WTC11 (cell line): Measurements from ENCODE around the gene AKAP3. TPM values are rescaled to one million over a fixed set of nuclear protein-coding genes. Genes with fewer than 3 reads are reported as not detected.

Experiments used
- ATAC-seq: fragments of 200-7000 bp; cut with Tn5 transposase; 2 replicates; pipeline ENCODE4 v1.10.0; 2021; ENCODE audit warnings: mild to moderate bottlenecking, moderate library complexity
- CTCF ChIA-PET: fragments of 300-600 bp; sonication (Branson Sonifier 250); formaldehyde crosslinking; loops from one replicate; lab custom pipeline; 2021; ENCODE audit warnings: antibody characterized with exemption; lab: Charles Lee
- POLR2A ChIA-PET: fragments of 350-600 bp; sonication (Branson Sonifier 250); formaldehyde crosslinking; loops from one replicate; lab custom pipeline; 2021; ENCODE audit warnings: antibody characterized with exemption; lab: Charles Lee
- DNase-seq: peaks from one replicate; pipeline ENCODE4 v3.0.0; 2021; ENCODE audit warnings: low spot score
- H3K27ac Mint-ChIP-seq: 2 replicates; pipeline ENCODE4 v1.8.0; 2021; ENCODE audit warnings: mixed read lengths
- H3K27me3 Mint-ChIP-seq: 2 replicates; pipeline ENCODE4 v1.8.0; 2021; ENCODE audit warnings: low read depth, mild to moderate bottlenecking, moderate library complexity, mixed read lengths
- H3K36me3 Mint-ChIP-seq: 2 replicates; pipeline ENCODE4 v1.8.0; 2021; ENCODE audit warnings: mixed read lengths
- H3K4me1 Mint-ChIP-seq: 2 replicates; pipeline ENCODE4 v1.8.0; 2022; ENCODE audit warnings: mixed read lengths
- H3K4me3 Mint-ChIP-seq: 2 replicates; pipeline ENCODE4 v1.8.0; 2021; ENCODE audit warnings: mild to moderate bottlenecking, moderate library complexity, mixed read lengths
- H3K9me3 Mint-ChIP-seq: 2 replicates; pipeline ENCODE4 v1.8.0; 2021; ENCODE audit warnings: mixed read lengths
- CBFB ChIP-seq: sonication (generic); formaldehyde crosslinking; IDR thresholded peaks from 2 replicates; pipeline ENCODE4 v1.8.1; 2022; ENCODE audit warnings: mild to moderate bottlenecking, low read depth, missing genetic modification reagents
- CREM ChIP-seq: sonication (generic); formaldehyde crosslinking; IDR thresholded peaks from 2 replicates; pipeline ENCODE4 v1.8.1; 2022; ENCODE audit warnings: mild to moderate bottlenecking, missing genetic modification reagents, moderate library complexity
- ETV6 ChIP-seq: sonication (generic); formaldehyde crosslinking; IDR thresholded peaks from 2 replicates; pipeline ENCODE4 v1.8.1; 2022; ENCODE audit warnings: mild to moderate bottlenecking, missing genetic modification reagents
- FOXK1 ChIP-seq: sonication (generic); formaldehyde crosslinking; IDR thresholded peaks from 2 replicates; pipeline ENCODE4 v1.8.0; 2022; ENCODE audit warnings: mild to moderate bottlenecking, moderate library complexity, missing genetic modification reagents
- GRHL2 ChIP-seq: fragments of 250-450 bp; sonication (Bioruptor Pico); IDR thresholded peaks from 2 replicates; pipeline ENCODE4 v1.8.0; 2022; ENCODE audit warnings: mild to moderate bottlenecking, moderate library complexity; ENCODE audit not compliant: insufficient replicate concordance, severe bottlenecking
- HMGA2 ChIP-seq: fragments of 250-450 bp; sonication (Bioruptor Pico); IDR thresholded peaks from 2 replicates; pipeline ENCODE4 v1.4.0; 2021; ENCODE audit warnings: mild to moderate bottlenecking, moderate library complexity
- KAT7 ChIP-seq: sonication (generic); formaldehyde crosslinking; IDR thresholded peaks from 2 replicates; pipeline ENCODE4 v1.8.1; 2023; ENCODE audit warnings: missing genetic modification reagents, mild to moderate bottlenecking, borderline replicate concordance
- MYBL2 ChIP-seq: sonication (generic); formaldehyde crosslinking; IDR thresholded peaks from 2 replicates; pipeline ENCODE4 v1.8.1; 2023; ENCODE audit warnings: mild to moderate bottlenecking, moderate library complexity, missing genetic modification reagents
- NFE2L1 ChIP-seq: sonication (generic); formaldehyde crosslinking; IDR thresholded peaks from 2 replicates; pipeline ENCODE4 v1.8.1; 2023; ENCODE audit warnings: missing genetic modification reagents
- NFYB ChIP-seq: sonication (generic); formaldehyde crosslinking; conservative IDR thresholded peaks from 2 replicates; pipeline ENCODE4 v1.8.0; 2022; ENCODE audit warnings: low read depth, missing genetic modification reagents
- NR2C2 ChIP-seq: sonication (generic); formaldehyde crosslinking; IDR thresholded peaks from 2 replicates; pipeline ENCODE4 v1.8.0; 2022; ENCODE audit warnings: mild to moderate bottlenecking, missing genetic modification reagents
- SMAD3 ChIP-seq: sonication (generic); formaldehyde crosslinking; IDR thresholded peaks from 2 replicates; pipeline ENCODE4 v1.8.0; 2022; ENCODE audit warnings: missing genetic modification reagents, mild to moderate bottlenecking, borderline replicate concordance
- SOX15 ChIP-seq: fragments of 250-450 bp; sonication (Bioruptor Pico); IDR thresholded peaks from 2 replicates; pipeline ENCODE4 v1.9.0; 2021; ENCODE audit warnings: mild to moderate bottlenecking
- SP1 ChIP-seq: sonication (generic); formaldehyde crosslinking; conservative IDR thresholded peaks from 2 replicates; pipeline ENCODE4 v1.8.1; 2022; ENCODE audit warnings: missing genetic modification reagents
- TEAD1 ChIP-seq: sonication (generic); formaldehyde crosslinking; IDR thresholded peaks from 2 replicates; pipeline ENCODE4 v1.8.0; 2022; ENCODE audit warnings: mild to moderate bottlenecking, missing genetic modification reagents
- TP53 ChIP-seq: sonication (generic); formaldehyde crosslinking; IDR thresholded peaks from 2 replicates; pipeline ENCODE4 v1.8.1; 2023; ENCODE audit warnings: mild to moderate bottlenecking, missing genetic modification reagents
- ZNF232 ChIP-seq: sonication (generic); formaldehyde crosslinking; IDR thresholded peaks from 2 replicates; pipeline ENCODE4 v1.8.0; 2022; ENCODE audit warnings: mild to moderate bottlenecking, missing genetic modification reagents
- ZNF671 ChIP-seq: fragments of 250-450 bp; sonication (Bioruptor Pico); IDR thresholded peaks from 2 replicates; pipeline ENCODE4 v1.8.0; 2021; ENCODE audit warnings: mild to moderate bottlenecking
- total RNA-seq: library from RNA; stranded (reverse); gene quantifications from 3 replicates; pipeline ENCODE4 v1.2.3, GENCODE V29; 2021
- TF ChIP-seq, protein P1 (sequence below): sonication (generic); formaldehyde crosslinking; IDR thresholded peaks from 2 replicates; pipeline ENCODE4 v1.8.1; 2023; ENCODE audit warnings: mild to moderate bottlenecking, missing genetic modification reagents, borderline replicate concordance
- TF ChIP-seq, protein P2 (sequence below): sonication (generic); formaldehyde crosslinking; IDR thresholded peaks from 2 replicates; pipeline ENCODE4 v1.8.0; 2023; ENCODE audit warnings: missing genetic modification reagents, mild to moderate bottlenecking, borderline replicate concordance
- TF ChIP-seq, protein P3 (sequence below): fragments of 250-450 bp; sonication (Bioruptor Pico); IDR thresholded peaks from 2 replicates; pipeline ENCODE4 v1.8.0; 2021; ENCODE audit warnings: mild to moderate bottlenecking
- TF ChIP-seq, protein P4 (sequence below): sonication (generic); formaldehyde crosslinking; IDR thresholded peaks from 2 replicates; pipeline ENCODE4 v1.8.0; 2022; ENCODE audit warnings: mild to moderate bottlenecking, missing genetic modification reagents
- TF ChIP-seq, protein P5 (sequence below): fragments of 250-450 bp; sonication (Bioruptor Pico); IDR thresholded peaks from 2 replicates; pipeline ENCODE4 v1.9.0; 2021; ENCODE audit warnings: moderate library complexity, mild to moderate bottlenecking, inconsistent platforms, borderline replicate concordance
- TF ChIP-seq, protein P6 (sequence below): sonication (generic); formaldehyde crosslinking; IDR thresholded peaks from 2 replicates; pipeline ENCODE4 v1.8.1; 2023; ENCODE audit warnings: mild to moderate bottlenecking, missing genetic modification reagents

AKAP3 gene
- total RNA-seq, 1 experiment from 2014 or later = 1.9 TPM

DNA sequence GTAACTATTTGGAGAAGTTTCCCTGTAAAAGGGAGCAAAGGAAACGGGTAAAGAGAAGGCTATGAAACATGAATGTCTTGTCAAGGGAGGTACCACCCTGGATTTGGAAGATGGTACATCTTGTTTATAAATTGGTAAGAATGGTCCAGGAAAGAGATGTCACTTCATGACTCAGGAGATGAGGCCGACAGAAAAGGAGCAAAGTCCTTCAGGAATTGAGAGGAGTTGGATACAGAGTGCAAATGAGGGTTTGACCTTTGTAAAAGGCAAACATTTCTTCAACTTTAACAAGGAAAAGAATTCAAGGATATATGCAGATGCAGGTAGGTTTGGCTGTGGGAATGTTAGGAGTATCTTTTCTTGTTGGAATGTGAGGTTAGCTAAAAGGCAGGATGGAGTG, 30.9 kb upstream of the AKAP3 start:
- CTCF ChIA-PET = interaction anchor here (1.0 kb wide), 1 partner anchor 78 kb away, joined by 6 read pairs; no protein-coding TSS in a partner anchor
- no peak for DNase-seq
- H3K36me3 Mint-ChIP-seq = peaks cover 31% of the 10 kb centered on the region

DNA sequence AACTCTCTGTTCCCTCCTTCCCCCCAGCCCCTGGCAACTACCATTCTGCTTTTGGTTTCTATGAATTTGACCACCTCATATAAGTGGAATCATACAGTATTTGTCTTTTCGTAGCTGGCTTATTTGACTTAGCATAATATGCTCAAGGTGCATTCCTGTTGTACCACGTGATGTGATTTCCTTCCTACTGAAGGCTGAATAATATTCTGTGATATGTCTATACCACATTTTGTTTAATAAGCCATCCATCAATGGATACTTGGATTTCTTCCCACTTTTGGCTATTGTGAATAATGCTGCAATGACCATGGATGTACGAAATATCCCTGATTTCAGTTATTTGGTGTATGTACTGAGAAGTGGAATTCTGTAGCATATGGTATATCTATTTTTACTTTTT, 16.4 kb upstream of the AKAP3 start:
- no peak for TF ChIP-seq TEAD1 (CRISPR knock-in tag)
- no peak for TF ChIP-seq NR2C2
- TF ChIP-seq, protein P1, sequence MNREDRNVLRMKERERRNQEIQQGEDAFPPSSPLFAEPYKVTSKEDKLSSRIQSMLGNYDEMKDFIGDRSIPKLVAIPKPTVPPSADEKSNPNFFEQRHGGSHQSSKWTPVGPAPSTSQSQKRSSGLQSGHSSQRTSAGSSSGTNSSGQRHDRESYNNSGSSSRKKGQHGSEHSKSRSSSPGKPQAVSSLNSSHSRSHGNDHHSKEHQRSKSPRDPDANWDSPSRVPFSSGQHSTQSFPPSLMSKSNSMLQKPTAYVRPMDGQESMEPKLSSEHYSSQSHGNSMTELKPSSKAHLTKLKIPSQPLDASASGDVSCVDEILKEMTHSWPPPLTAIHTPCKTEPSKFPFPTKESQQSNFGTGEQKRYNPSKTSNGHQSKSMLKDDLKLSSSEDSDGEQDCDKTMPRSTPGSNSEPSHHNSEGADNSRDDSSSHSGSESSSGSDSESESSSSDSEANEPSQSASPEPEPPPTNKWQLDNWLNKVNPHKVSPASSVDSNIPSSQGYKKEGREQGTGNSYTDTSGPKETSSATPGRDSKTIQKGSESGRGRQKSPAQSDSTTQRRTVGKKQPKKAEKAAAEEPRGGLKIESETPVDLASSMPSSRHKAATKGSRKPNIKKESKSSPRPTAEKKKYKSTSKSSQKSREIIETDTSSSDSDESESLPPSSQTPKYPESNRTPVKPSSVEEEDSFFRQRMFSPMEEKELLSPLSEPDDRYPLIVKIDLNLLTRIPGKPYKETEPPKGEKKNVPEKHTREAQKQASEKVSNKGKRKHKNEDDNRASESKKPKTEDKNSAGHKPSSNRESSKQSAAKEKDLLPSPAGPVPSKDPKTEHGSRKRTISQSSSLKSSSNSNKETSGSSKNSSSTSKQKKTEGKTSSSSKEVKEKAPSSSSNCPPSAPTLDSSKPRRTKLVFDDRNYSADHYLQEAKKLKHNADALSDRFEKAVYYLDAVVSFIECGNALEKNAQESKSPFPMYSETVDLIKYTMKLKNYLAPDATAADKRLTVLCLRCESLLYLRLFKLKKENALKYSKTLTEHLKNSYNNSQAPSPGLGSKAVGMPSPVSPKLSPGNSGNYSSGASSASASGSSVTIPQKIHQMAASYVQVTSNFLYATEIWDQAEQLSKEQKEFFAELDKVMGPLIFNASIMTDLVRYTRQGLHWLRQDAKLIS (CRISPR knock-in tag) = no peak
- TF ChIP-seq, protein P2, sequence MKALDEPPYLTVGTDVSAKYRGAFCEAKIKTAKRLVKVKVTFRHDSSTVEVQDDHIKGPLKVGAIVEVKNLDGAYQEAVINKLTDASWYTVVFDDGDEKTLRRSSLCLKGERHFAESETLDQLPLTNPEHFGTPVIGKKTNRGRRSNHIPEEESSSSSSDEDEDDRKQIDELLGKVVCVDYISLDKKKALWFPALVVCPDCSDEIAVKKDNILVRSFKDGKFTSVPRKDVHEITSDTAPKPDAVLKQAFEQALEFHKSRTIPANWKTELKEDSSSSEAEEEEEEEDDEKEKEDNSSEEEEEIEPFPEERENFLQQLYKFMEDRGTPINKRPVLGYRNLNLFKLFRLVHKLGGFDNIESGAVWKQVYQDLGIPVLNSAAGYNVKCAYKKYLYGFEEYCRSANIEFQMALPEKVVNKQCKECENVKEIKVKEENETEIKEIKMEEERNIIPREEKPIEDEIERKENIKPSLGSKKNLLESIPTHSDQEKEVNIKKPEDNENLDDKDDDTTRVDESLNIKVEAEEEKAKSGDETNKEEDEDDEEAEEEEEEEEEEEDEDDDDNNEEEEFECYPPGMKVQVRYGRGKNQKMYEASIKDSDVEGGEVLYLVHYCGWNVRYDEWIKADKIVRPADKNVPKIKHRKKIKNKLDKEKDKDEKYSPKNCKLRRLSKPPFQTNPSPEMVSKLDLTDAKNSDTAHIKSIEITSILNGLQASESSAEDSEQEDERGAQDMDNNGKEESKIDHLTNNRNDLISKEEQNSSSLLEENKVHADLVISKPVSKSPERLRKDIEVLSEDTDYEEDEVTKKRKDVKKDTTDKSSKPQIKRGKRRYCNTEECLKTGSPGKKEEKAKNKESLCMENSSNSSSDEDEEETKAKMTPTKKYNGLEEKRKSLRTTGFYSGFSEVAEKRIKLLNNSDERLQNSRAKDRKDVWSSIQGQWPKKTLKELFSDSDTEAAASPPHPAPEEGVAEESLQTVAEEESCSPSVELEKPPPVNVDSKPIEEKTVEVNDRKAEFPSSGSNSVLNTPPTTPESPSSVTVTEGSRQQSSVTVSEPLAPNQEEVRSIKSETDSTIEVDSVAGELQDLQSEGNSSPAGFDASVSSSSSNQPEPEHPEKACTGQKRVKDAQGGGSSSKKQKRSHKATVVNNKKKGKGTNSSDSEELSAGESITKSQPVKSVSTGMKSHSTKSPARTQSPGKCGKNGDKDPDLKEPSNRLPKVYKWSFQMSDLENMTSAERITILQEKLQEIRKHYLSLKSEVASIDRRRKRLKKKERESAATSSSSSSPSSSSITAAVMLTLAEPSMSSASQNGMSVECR = no peak
- no peak for TF ChIP-seq KAT7 (CRISPR knock-in tag)
- TF ChIP-seq CBFB (CRISPR knock-in tag) = no peak
- no peak for TF ChIP-seq HMGA2 (CRISPR knock-in tag)
- ChIA-PET CTCF (no interaction called here), POLR2A (no interaction called here)
- Mint-ChIP-seq H3K9me3 (peaks cover 9% of the 10 kb centered on the region), H3K4me3 (no peak overlapping the region), H3K4me1 (no peaks in the 10 kb centered on the region), H3K27ac (no peak overlapping the region), H3K27me3 (no peaks in the 10 kb centered on the region), H3K36me3 (peaks cover 72% of the 10 kb centered on the region)
- DNase-seq = no peak
- no peak for ATAC-seq

More for the DNA sequence above, 30.9 kb upstream of the AKAP3 start:
- H3K27ac Mint-ChIP-seq = no peak overlapping the region
- TF ChIP-seq NFE2L1 (CRISPR knock-in tag) (no peak), SOX15 (CRISPR knock-in tag) (no peak), FOXK1 (CRISPR knock-in tag) (no peak), SMAD3 (CRISPR knock-in tag) (no peak), ZNF671 (no peak), NFYB (no peak), TP53 (no peak), MYBL2 (CRISPR knock-in tag) (no peak), HMGA2 (CRISPR knock-in tag) (no peak), SP1 (no peak), ZNF232 (CRISPR knock-in tag) (no peak), TEAD1 (CRISPR knock-in tag) (no peak), GRHL2 (CRISPR knock-in tag) (no peak), CREM (CRISPR knock-in tag) (no peak), CBFB (CRISPR knock-in tag) (no peak), ETV6 (no peak)
- TF ChIP-seq, protein P3, sequence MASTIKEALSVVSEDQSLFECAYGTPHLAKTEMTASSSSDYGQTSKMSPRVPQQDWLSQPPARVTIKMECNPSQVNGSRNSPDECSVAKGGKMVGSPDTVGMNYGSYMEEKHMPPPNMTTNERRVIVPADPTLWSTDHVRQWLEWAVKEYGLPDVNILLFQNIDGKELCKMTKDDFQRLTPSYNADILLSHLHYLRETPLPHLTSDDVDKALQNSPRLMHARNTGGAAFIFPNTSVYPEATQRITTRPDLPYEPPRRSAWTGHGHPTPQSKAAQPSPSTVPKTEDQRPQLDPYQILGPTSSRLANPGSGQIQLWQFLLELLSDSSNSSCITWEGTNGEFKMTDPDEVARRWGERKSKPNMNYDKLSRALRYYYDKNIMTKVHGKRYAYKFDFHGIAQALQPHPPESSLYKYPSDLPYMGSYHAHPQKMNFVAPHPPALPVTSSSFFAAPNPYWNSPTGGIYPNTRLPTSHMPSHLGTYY = no peak
- TF ChIP-seq, protein P4, sequence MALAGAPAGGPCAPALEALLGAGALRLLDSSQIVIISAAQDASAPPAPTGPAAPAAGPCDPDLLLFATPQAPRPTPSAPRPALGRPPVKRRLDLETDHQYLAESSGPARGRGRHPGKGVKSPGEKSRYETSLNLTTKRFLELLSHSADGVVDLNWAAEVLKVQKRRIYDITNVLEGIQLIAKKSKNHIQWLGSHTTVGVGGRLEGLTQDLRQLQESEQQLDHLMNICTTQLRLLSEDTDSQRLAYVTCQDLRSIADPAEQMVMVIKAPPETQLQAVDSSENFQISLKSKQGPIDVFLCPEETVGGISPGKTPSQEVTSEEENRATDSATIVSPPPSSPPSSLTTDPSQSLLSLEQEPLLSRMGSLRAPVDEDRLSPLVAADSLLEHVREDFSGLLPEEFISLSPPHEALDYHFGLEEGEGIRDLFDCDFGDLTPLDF (CRISPR knock-in tag) = no peak
- TF ChIP-seq, protein P5, sequence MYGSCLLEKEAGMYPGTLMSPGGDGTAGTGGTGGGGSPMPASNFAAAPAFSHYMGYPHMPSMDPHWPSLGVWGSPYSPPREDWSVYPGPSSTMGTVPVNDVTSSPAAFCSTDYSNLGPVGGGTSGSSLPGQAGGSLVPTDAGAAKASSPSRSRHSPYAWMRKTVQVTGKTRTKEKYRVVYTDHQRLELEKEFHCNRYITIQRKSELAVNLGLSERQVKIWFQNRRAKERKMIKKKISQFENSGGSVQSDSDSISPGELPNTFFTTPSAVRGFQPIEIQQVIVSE (CRISPR knock-in tag) = no peak
- TF ChIP-seq, protein P6, sequence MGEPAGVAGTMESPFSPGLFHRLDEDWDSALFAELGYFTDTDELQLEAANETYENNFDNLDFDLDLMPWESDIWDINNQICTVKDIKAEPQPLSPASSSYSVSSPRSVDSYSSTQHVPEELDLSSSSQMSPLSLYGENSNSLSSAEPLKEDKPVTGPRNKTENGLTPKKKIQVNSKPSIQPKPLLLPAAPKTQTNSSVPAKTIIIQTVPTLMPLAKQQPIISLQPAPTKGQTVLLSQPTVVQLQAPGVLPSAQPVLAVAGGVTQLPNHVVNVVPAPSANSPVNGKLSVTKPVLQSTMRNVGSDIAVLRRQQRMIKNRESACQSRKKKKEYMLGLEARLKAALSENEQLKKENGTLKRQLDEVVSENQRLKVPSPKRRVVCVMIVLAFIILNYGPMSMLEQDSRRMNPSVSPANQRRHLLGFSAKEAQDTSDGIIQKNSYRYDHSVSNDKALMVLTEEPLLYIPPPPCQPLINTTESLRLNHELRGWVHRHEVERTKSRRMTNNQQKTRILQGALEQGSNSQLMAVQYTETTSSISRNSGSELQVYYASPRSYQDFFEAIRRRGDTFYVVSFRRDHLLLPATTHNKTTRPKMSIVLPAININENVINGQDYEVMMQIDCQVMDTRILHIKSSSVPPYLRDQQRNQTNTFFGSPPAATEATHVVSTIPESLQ (CRISPR knock-in tag) = no peak
- no peaks in the 10 kb centered on the region for H3K4me1 Mint-ChIP-seq
- POLR2A ChIA-PET = no interaction called here
- ATAC-seq = no peak
- no peak overlapping the region for H3K4me3 Mint-ChIP-seq
- H3K27me3 Mint-ChIP-seq = no peaks in the 10 kb centered on the region
- H3K9me3 Mint-ChIP-seq = peaks cover 24% of the 10 kb centered on the region
